Measurements from ENCODE around the gene SLC2A5. TPM values are rescaled to one million over a fixed set of nuclear protein-coding genes. Genes with fewer than 3 reads are reported as not detected.

SLC2A5 gene
- total and polyA plus RNA-seq, 9 of the 15 experiments (the other 6 are each of a cell fraction or from before 2014, with no cell fraction given): 0.08 TPM; not detected in 8

DNA sequence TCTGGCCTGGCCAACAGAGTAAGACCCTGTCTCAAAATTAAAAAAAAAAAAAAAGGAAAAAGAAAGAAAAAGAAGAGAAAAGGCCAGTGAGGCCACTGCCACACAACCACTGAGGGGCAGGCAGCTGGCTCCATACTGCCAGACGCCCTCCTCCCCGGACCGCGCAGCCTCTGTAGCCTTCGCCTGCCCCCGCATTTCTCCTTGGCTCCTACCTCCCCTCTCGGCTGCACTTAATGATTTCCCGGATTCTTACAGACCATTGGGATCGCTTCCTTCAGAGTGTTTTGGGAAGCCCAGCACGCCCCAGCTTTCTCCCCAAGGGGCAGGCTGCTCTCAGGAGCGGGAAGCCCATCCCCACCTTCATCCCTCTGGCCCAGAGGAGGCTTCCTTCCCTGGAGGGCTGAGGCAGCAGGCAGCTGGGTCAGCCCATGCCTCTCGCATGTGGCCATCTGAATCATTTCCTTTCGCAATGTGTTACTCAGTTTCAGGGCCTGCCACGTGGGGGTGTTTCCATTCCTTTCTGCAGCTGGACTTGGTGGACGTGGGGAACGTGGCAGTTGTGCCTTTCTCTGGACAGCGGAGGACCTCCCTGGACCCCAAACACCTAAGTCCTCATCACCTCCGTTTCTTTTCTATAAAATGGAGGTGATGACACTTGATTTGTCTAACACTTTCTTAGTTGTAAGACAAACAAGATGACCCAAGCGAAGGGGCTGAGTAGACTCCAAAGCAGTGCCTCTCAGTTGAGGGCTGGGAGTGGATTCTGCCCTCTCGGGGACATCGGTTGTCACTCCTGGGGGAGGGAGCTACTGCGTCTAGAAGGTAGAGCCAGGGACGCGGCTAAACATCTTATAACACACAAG, 2.3 kb downstream of the SLC2A5 start (continued):
- TF ChIP-seq SPI1 (IDR thresholded peaks at IDR 0.05; ENCODE audit: borderline replicate concordance, low read depth, low read length): no peak
- TF ChIP-seq, protein P1, sequence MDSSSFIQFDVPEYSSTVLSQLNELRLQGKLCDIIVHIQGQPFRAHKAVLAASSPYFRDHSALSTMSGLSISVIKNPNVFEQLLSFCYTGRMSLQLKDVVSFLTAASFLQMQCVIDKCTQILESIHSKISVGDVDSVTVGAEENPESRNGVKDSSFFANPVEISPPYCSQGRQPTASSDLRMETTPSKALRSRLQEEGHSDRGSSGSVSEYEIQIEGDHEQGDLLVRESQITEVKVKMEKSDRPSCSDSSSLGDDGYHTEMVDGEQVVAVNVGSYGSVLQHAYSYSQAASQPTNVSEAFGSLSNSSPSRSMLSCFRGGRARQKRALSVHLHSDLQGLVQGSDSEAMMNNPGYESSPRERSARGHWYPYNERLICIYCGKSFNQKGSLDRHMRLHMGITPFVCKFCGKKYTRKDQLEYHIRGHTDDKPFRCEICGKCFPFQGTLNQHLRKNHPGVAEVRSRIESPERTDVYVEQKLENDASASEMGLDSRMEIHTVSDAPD (CRISPR knock-in tag; IDR thresholded peaks at IDR 0.05): no peak
- no peak for TF ChIP-seq NCOA4 (IDR thresholded peaks at IDR 0.05; ENCODE audit: partially characterized antibody)
- TF ChIP-seq, protein P2, sequence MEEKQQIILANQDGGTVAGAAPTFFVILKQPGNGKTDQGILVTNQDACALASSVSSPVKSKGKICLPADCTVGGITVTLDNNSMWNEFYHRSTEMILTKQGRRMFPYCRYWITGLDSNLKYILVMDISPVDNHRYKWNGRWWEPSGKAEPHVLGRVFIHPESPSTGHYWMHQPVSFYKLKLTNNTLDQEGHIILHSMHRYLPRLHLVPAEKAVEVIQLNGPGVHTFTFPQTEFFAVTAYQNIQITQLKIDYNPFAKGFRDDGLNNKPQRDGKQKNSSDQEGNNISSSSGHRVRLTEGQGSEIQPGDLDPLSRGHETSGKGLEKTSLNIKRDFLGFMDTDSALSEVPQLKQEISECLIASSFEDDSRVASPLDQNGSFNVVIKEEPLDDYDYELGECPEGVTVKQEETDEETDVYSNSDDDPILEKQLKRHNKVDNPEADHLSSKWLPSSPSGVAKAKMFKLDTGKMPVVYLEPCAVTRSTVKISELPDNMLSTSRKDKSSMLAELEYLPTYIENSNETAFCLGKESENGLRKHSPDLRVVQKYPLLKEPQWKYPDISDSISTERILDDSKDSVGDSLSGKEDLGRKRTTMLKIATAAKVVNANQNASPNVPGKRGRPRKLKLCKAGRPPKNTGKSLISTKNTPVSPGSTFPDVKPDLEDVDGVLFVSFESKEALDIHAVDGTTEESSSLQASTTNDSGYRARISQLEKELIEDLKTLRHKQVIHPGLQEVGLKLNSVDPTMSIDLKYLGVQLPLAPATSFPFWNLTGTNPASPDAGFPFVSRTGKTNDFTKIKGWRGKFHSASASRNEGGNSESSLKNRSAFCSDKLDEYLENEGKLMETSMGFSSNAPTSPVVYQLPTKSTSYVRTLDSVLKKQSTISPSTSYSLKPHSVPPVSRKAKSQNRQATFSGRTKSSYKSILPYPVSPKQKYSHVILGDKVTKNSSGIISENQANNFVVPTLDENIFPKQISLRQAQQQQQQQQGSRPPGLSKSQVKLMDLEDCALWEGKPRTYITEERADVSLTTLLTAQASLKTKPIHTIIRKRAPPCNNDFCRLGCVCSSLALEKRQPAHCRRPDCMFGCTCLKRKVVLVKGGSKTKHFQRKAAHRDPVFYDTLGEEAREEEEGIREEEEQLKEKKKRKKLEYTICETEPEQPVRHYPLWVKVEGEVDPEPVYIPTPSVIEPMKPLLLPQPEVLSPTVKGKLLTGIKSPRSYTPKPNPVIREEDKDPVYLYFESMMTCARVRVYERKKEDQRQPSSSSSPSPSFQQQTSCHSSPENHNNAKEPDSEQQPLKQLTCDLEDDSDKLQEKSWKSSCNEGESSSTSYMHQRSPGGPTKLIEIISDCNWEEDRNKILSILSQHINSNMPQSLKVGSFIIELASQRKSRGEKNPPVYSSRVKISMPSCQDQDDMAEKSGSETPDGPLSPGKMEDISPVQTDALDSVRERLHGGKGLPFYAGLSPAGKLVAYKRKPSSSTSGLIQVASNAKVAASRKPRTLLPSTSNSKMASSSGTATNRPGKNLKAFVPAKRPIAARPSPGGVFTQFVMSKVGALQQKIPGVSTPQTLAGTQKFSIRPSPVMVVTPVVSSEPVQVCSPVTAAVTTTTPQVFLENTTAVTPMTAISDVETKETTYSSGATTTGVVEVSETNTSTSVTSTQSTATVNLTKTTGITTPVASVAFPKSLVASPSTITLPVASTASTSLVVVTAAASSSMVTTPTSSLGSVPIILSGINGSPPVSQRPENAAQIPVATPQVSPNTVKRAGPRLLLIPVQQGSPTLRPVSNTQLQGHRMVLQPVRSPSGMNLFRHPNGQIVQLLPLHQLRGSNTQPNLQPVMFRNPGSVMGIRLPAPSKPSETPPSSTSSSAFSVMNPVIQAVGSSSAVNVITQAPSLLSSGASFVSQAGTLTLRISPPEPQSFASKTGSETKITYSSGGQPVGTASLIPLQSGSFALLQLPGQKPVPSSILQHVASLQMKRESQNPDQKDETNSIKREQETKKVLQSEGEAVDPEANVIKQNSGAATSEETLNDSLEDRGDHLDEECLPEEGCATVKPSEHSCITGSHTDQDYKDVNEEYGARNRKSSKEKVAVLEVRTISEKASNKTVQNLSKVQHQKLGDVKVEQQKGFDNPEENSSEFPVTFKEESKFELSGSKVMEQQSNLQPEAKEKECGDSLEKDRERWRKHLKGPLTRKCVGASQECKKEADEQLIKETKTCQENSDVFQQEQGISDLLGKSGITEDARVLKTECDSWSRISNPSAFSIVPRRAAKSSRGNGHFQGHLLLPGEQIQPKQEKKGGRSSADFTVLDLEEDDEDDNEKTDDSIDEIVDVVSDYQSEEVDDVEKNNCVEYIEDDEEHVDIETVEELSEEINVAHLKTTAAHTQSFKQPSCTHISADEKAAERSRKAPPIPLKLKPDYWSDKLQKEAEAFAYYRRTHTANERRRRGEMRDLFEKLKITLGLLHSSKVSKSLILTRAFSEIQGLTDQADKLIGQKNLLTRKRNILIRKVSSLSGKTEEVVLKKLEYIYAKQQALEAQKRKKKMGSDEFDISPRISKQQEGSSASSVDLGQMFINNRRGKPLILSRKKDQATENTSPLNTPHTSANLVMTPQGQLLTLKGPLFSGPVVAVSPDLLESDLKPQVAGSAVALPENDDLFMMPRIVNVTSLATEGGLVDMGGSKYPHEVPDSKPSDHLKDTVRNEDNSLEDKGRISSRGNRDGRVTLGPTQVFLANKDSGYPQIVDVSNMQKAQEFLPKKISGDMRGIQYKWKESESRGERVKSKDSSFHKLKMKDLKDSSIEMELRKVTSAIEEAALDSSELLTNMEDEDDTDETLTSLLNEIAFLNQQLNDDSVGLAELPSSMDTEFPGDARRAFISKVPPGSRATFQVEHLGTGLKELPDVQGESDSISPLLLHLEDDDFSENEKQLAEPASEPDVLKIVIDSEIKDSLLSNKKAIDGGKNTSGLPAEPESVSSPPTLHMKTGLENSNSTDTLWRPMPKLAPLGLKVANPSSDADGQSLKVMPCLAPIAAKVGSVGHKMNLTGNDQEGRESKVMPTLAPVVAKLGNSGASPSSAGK (IDR thresholded peaks at IDR 0.05): peak; percentile 93
- TF ChIP-seq, protein P3, sequence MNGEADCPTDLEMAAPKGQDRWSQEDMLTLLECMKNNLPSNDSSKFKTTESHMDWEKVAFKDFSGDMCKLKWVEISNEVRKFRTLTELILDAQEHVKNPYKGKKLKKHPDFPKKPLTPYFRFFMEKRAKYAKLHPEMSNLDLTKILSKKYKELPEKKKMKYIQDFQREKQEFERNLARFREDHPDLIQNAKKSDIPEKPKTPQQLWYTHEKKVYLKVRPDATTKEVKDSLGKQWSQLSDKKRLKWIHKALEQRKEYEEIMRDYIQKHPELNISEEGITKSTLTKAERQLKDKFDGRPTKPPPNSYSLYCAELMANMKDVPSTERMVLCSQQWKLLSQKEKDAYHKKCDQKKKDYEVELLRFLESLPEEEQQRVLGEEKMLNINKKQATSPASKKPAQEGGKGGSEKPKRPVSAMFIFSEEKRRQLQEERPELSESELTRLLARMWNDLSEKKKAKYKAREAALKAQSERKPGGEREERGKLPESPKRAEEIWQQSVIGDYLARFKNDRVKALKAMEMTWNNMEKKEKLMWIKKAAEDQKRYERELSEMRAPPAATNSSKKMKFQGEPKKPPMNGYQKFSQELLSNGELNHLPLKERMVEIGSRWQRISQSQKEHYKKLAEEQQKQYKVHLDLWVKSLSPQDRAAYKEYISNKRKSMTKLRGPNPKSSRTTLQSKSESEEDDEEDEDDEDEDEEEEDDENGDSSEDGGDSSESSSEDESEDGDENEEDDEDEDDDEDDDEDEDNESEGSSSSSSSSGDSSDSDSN (IDR thresholded peaks at IDR 0.05; ENCODE audit: borderline replicate concordance in 1 of 2, low read depth in 2 of 2, low read length in 2 of 2): 0 out of 4 replicates have a peak, but pooled peaks of 1 of the 2 experiments have one; percentile 25
- TF ChIP-seq ETV5 (CRISPR knock-in tag; IDR thresholded peaks at IDR 0.05; ENCODE audit: low read depth): 0 out of 2 replicates have a peak, but pooled peaks have one; percentile 39
- peak in 1 of 2 experiments; percentile 66; a peak in 2 of 4 replicates for TF ChIP-seq TRIM24 (IDR thresholded peaks at IDR 0.05)
- TF ChIP-seq SUPT5H (IDR thresholded peaks at IDR 0.05): no peak
- TF ChIP-seq KAT8 (IDR thresholded peaks at IDR 0.05; ENCODE audit: low read depth): no peak
- TF ChIP-seq POLR2H (tag; IDR thresholded peaks at IDR 0.05; ENCODE audit: low read depth): no peak
